ENCODE results near the gene KIRREL3. TPM values are rescaled to one million over a fixed set of nuclear protein-coding genes. Genes with fewer than 3 reads are reported as not detected.

The KIRREL3 gene
- total and polyA plus RNA-seq, 2 of the 4 experiments (the other 2 are of a cell fraction) = 10.9 to 15.9 TPM

DNA sequence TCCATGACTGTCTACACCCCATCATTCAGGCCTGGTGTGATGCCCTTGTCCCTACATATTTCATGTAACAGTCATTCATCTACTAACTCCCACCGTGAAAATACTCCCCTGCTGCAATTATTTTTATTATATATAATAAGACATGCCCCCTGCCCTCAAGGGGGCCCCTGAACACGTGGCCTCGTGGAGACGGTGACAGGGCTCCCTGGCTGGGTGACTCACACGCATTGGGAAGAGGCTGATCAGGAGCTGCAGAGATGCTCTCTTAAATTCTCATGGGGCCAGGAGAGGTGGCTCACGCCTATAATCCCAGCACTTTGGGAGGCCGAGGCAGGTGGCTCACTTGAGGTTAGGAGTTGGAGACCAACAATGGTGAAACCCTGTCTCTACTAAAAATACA lies 556.5 kb downstream of the KIRREL3 start:
- no peak overlapping the region for H4K5ac ChIP-seq (ENCODE audit: low read depth, low read length)
- POLR2A ChIA-PET (ENCODE audit: unreplicated experiment) = no interaction called here
- H3K36me3 ChIP-seq (ENCODE audit: control insufficient read depth, insufficient read depth, low read length) = no peaks in the 10 kb centered on the region
- H4K91ac ChIP-seq (ENCODE audit: insufficient read depth, low read depth, low read length) = no peak overlapping the region
- H2AK9ac ChIP-seq (replicated peaks; ENCODE audit: low read depth, low read length, poor library complexity) = no peak overlapping the region
- no peaks in the 10 kb centered on the region for H3K4me1 ChIP-seq (ENCODE audit: control insufficient read depth, insufficient read depth, low read length)
- ATAC-seq (ENCODE audit: low read depth) (no peak), DNase-seq (peak; percentile 36)
- no peak overlapping the region for H3K14ac ChIP-seq (replicated peaks; ENCODE audit: low read depth, low read length)
- no peak overlapping the region for H2BK120ac ChIP-seq (ENCODE audit: low read depth, low read length)
- no TSS peak for BruUV-seq (replicated peaks)
- no peak overlapping the region for H2AK5ac ChIP-seq (ENCODE audit: low read depth, low read length)
- no peaks in the 10 kb centered on the region for H3K9me3 ChIP-seq (ENCODE audit: control insufficient read depth, insufficient read depth, low read length)
- CTCF ChIA-PET = interaction anchor here (0.8 kb wide), 1 partner anchor 1357 kb away, joined by 4 read pairs; no protein-coding TSS in a partner anchor
- WGBS, 2 experiments (ENCODE audit: extremely low coverage in 2 of 2, insufficient read length in 1 of 2) = 67% methylated on average over 3 of the region's 7 CpGs; no CpG with 5 or more reads in 1 of the 2 experiments
- H2BK5ac ChIP-seq (ENCODE audit: low read depth, low read length, poor library complexity, severe bottlenecking) = no peak overlapping the region
- no peaks in the 10 kb centered on the region; the same call in 1 of the 2 replicates for H3K27me3 ChIP-seq (ENCODE audit: control insufficient read depth, insufficient read depth, low read length)
- TF ChIP-seq CEBPB (IDR thresholded peaks at IDR 0.05; ENCODE audit: low read depth, low read length) = no peak
- TF ChIP-seq, protein P1, sequence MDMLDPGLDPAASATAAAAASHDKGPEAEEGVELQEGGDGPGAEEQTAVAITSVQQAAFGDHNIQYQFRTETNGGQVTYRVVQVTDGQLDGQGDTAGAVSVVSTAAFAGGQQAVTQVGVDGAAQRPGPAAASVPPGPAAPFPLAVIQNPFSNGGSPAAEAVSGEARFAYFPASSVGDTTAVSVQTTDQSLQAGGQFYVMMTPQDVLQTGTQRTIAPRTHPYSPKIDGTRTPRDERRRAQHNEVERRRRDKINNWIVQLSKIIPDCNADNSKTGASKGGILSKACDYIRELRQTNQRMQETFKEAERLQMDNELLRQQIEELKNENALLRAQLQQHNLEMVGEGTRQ (IDR thresholded peaks at IDR 0.05; ENCODE audit: low read depth, low read length) = peak; percentile 68
- TF ChIP-seq POLR2A (IDR thresholded peaks at IDR 0.05; ENCODE audit: low read depth, low read length) = no peak
- H3K27ac ChIP-seq (ENCODE audit: insufficient read depth, low read length) = no peak overlapping the region
- H4K8ac ChIP-seq (ENCODE audit: low read depth in 2 of 2, low read length in 2 of 2) = no peak overlapping the region
- no peak overlapping the region for H3K4ac ChIP-seq (ENCODE audit: low read depth, low read length)
- no peaks in the 10 kb centered on the region for H3K9me1 ChIP-seq (ENCODE audit: insufficient read depth, low read length)
- no peak overlapping the region for H2BK15ac ChIP-seq (ENCODE audit: low read depth, low read length)
- H2AFZ ChIP-seq (replicated peaks; ENCODE audit: low read length, poor library complexity) = peak overlapping the region; percentile 21
- H3K4me2 ChIP-seq (ENCODE audit: low read depth, low read length) = no peak overlapping the region
- H4K20me1 ChIP-seq (ENCODE audit: insufficient read depth, low read length) = peaks cover 4% of the 10 kb centered on the region; the same call in 1 of the 2 replicates
- intact Hi-C loops (cut with micrococcal nuclease) = loop anchor here (5.0 to 10.0 kb wide), 3 partner anchors 163 to 1578 kb away; no protein-coding TSS in a partner anchor
- no peak overlapping the region for H3K18ac ChIP-seq (ENCODE audit: low read depth, low read length)
- H3K79me1 ChIP-seq (ENCODE audit: low read depth in 1 of 2, low read length in 2 of 2) = no peaks in the 10 kb centered on the region
- H3K4me3 ChIP-seq (ENCODE audit: insufficient read depth, low read depth, low read length) = no peak overlapping the region
- H2BK20ac ChIP-seq (ENCODE audit: low read depth, low read length) = no peak overlapping the region
- in situ Hi-C loops (cut with MboI; ENCODE audit: low sequenced_read_pairs) = loop anchor here (25.0 kb wide), 2 partner anchors 543 to 1593 kb away; no protein-coding TSS in a partner anchor
- dilution Hi-C loops (cut with HindIII; ENCODE audit: low sequenced_read_pairs, unreplicated experiment) = no loop called here
- no peak overlapping the region for H3K23ac ChIP-seq (ENCODE audit: low read depth, low read length)
- H3K9ac ChIP-seq (ENCODE audit: low read depth, low read length) = no peak overlapping the region
- H3K56ac ChIP-seq (ENCODE audit: extremely low read depth, insufficient read depth, low read length) = no peak overlapping the region

Measured in IMR-90 (cell line).